A673 (cell line): ENCODE data around the gene DVL1. TPM values are rescaled to one million over a fixed set of nuclear protein-coding genes. Genes with fewer than 3 reads are reported as not detected.
"Not testable (repeated sequence)": the region's sequence is repeated elsewhere in the genome, so short reads cannot be mapped to it uniquely, and the experiment has no call there.

Source experiments
- BruUV-seq: library from RNA; stranded (reverse); fragments of 400-500 nt; replicated peaks from 2 replicates; lab custom pipeline; 2021; lab: Mats Ljungman, UMichigan
- CTCF ChIA-PET: fragments of 300-600 bp; sonication (Branson Sonifier 250); formaldehyde crosslinking; loops from one replicate; lab custom pipeline; 2022; ENCODE audit warnings: antibody characterized with exemption; lab: Charles Lee
- POLR2A ChIA-PET: fragments of 300-600 bp; sonication (Branson Sonifier 250); formaldehyde crosslinking; loops from one replicate; lab custom pipeline; 2022; ENCODE audit warnings: antibody characterized with exemption; ENCODE audit not compliant: low non-redundant PET; lab: Charles Lee
- DNase-seq: peaks from one replicate; pipeline ENCODE4 v3.0.0-alpha.2; 2015; ENCODE audit warnings: low spot score
- H3K27ac ChIP-seq: fragments of 200-600 bp; sonication (generic); 2 replicates; pipeline ENCODE4 v1.5.1; 2016; ENCODE audit warnings: mixed run types, low read depth, mild to moderate bottlenecking, mixed read lengths, antibody characterized with exemption, low read length; ENCODE audit not compliant: poor library complexity, severe bottlenecking
- H3K27me3 ChIP-seq: fragments of 200-600 bp; sonication (generic); replicated peaks from 2 replicates; pipeline ENCODE4 v1.6.1; 2017; ENCODE audit warnings: mixed run types, low read depth, mild to moderate bottlenecking, mixed read lengths, antibody characterized with exemption, low read length; ENCODE audit not compliant: insufficient read depth, poor library complexity
- H3K36me3 ChIP-seq: fragments of 200-600 bp; sonication (generic); 2 replicates; pipeline ENCODE4 v1.6.1; 2016; ENCODE audit warnings: mixed run types, mild to moderate bottlenecking, mixed read lengths, antibody characterized with exemption, low read length; ENCODE audit not compliant: insufficient read depth, poor library complexity, severe bottlenecking
- H3K4me1 ChIP-seq: fragments of 200-600 bp; sonication (generic); 2 replicates; pipeline ENCODE4 v1.6.1; 2017; ENCODE audit warnings: mixed run types, mild to moderate bottlenecking, mixed read lengths, antibody characterized with exemption, low read length; ENCODE audit not compliant: insufficient read depth, poor library complexity, severe bottlenecking
- H3K4me3 ChIP-seq: fragments of 200-600 bp; sonication (generic); 2 replicates; pipeline ENCODE4 v1.5.1; 2016; ENCODE audit warnings: low read depth, mixed run types, mild to moderate bottlenecking, mixed read lengths, low read length; ENCODE audit not compliant: poor library complexity, severe bottlenecking
- H3K9me3 ChIP-seq: fragments of 200-600 bp; sonication (generic); 2 replicates; pipeline ENCODE4 v1.6.1; 2016; ENCODE audit warnings: mixed run types, low read depth, mild to moderate bottlenecking, mixed read lengths, antibody characterized with exemption, low read length; ENCODE audit not compliant: poor library complexity, severe bottlenecking
- EZH2 ChIP-seq: fragments of 200-600 bp; sonication (generic); IDR thresholded peaks from 2 replicates; pipeline ENCODE4 v1.6.1; 2017; ENCODE audit warnings: borderline replicate concordance, low read depth, mild to moderate bottlenecking, mixed read lengths, antibody characterized with exemption, low read length; ENCODE audit not compliant: poor library complexity, severe bottlenecking
- intact Hi-C: fragments of 100-400 bp; cut with micrococcal nuclease; formaldehyde crosslinking; loops from one replicate; pipeline ENCODE4 v1.10.0; 2022; ENCODE audit not compliant: unreplicated experiment
- total RNA-seq: library from RNA; stranded (reverse); gene quantifications from 2 replicates; pipeline ENCODE4 v1.2.3, GENCODE V29; 2021
- TF ChIP-seq, protein P1 (sequence below): fragments of 300-800, 200-600 bp; sonication (generic); conservative IDR thresholded peaks from 2 replicates; pipeline ENCODE4 v1.5.1; 2017; ENCODE audit warnings: low read depth, mild to moderate bottlenecking, antibody characterized with exemption, low read length, moderate library complexity, mixed read lengths

DVL1 gene
- total RNA-seq, 1 experiment from 2014 or later: 48.0 TPM

DNA sequence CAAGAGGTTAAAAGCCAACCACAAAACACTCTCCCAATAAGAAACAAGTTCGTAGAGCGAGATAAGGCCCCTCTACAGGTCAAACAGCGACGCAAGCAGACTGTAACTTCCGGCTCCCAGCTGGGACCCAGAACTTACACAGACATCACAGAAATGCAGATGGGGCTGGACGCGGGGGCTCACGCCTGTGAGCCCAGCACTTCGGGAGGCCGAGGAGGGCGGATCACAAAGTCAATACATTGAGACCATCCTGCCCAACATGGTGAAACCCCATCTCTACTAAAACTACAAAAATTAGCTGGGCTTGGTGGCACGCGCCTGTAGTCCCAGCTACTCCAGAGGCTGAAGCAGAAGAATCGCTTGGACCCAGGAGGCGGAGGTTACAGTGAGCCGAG lies 38.9 kb upstream of the DVL1 start:
- H3K4me3 ChIP-seq: no peak overlapping the region
- ChIA-PET POLR2A (no interaction called here), CTCF (interaction anchor here (0.6 kb wide), 1 partner anchor 134 kb away, joined by 3 read pairs; no protein-coding TSS in a partner anchor)
- no TSS peak for BruUV-seq
- H3K27ac ChIP-seq: no peak overlapping the region
- H3K4me1 ChIP-seq: no peaks in the 10 kb centered on the region
- H3K36me3 ChIP-seq: peaks cover 76% of the 10 kb centered on the region
- H3K27me3 ChIP-seq: no peaks in the 10 kb centered on the region
- DNase-seq: no peak
- no peak for TF ChIP-seq EZH2
- TF ChIP-seq, protein P1, sequence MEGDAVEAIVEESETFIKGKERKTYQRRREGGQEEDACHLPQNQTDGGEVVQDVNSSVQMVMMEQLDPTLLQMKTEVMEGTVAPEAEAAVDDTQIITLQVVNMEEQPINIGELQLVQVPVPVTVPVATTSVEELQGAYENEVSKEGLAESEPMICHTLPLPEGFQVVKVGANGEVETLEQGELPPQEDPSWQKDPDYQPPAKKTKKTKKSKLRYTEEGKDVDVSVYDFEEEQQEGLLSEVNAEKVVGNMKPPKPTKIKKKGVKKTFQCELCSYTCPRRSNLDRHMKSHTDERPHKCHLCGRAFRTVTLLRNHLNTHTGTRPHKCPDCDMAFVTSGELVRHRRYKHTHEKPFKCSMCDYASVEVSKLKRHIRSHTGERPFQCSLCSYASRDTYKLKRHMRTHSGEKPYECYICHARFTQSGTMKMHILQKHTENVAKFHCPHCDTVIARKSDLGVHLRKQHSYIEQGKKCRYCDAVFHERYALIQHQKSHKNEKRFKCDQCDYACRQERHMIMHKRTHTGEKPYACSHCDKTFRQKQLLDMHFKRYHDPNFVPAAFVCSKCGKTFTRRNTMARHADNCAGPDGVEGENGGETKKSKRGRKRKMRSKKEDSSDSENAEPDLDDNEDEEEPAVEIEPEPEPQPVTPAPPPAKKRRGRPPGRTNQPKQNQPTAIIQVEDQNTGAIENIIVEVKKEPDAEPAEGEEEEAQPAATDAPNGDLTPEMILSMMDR: no peak
- no peaks in the 10 kb centered on the region for H3K9me3 ChIP-seq
- intact Hi-C loops: no loop called here

DNA sequence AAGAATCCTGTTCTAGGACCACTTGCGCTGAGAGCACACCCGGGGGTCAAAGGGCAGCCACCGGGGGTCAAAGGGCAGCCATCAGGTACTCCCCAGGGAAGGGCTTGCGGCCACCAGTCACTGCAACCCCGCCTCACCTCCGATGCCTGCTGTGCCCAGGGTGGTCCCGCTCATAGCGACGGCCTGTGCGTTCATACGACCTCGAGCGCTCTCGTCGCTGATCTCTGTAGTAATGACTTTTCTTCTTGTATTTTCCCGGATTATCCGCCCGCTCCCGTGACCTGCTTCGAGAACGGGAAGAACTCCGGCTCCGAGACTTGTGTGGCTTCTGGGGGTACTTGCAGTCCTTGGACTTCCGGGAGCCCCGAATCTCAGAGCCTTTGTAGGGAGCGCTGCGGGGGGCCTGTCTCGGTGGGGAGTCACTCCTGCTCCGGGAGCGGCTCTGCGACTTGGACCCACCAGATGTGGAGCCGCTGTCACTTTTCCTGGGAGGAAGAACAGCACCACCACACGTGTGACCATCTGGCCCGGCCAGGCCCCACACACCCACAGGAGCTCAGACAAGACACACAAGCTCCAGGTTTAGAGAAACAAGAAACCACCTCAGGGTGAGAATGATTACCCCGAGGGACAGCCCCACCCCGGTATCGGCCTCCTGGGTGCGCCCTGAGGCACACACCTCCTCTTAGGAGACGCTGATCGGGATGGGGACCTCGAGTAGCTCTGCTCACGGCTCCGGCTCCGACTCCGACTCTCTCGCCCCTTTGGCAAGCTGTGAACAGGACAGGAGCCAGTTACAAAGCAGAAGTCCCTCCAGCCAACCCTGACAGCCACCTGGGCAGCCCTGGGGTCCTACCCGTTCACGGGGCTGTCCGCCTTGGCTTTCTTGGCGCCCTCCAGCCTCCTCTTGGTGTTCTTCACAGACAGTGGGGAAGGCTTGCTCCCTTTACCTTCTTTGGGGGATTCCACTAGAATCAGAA lies 38.2 kb upstream of the DVL1 start:
- Histone ChIP-seq H3K36me3 (peaks cover 69% of the 10 kb centered on the region), H3K27me3 (no peaks in the 10 kb centered on the region), H3K27ac (no peak overlapping the region), H3K4me1 (no peaks in the 10 kb centered on the region), H3K4me3 (no peak overlapping the region), H3K9me3 (no peaks in the 10 kb centered on the region)
- ChIA-PET CTCF (no interaction called here), POLR2A (no interaction called here)
- intact Hi-C loops: no loop called here
- DNase-seq: no peak
- no TSS peak for BruUV-seq
- no peak for TF ChIP-seq EZH2
- TF ChIP-seq, protein P1: no peak

DNA sequence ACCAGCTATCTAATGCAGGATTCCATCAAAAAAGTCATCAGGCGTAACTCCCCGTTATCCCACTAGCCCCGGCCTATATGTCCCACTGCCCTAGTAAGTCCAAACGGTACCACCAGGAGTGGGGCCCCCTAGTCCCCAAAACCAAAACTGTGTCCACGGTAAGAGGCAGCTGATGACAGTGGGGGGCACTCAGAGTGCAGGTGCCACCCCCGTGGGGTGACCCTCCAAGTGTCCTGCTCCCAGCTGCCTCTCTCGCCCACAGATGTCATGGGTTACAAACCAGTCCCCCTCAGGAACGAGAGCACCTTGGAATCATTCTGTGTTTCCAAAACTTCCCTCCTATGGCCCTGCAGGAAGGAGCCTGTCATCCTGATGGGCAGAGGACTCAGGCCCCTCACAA lies 36.7 kb upstream of the DVL1 start:
- H3K4me3 ChIP-seq: no peak overlapping the region
- H3K4me1 ChIP-seq: no peaks in the 10 kb centered on the region
- intact Hi-C loops: no loop called here
- H3K9me3 ChIP-seq: no peaks in the 10 kb centered on the region
- no peak for TF ChIP-seq EZH2
- TF ChIP-seq, protein P1: no peak
- no TSS peak for BruUV-seq
- H3K27ac ChIP-seq: no peak overlapping the region
- ChIA-PET POLR2A (no interaction called here), CTCF (no interaction called here)
- H3K27me3 ChIP-seq: no peaks in the 10 kb centered on the region
- no peak for DNase-seq
- H3K36me3 ChIP-seq: peaks cover 54% of the 10 kb centered on the region

DNA sequence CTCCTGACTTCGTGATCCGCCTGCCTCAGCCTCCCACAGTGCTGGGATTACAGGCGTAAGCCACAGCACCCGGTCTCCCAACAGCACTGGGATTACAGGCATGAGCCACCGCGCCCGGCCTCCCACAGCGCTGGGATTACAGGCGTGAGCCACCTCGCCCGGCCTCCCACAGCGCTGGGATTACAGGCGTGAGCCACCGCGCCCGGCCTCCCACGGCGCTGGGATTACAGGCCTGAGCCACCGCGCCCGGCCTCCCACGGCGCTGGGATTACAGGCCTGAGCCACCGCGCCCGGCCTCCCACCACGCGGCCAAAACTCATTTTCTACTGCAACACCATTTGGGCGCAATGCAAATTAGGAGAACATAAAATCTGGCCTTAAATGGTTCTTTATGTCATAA lies 36.1 kb upstream of the DVL1 start:
- H3K4me1 ChIP-seq, H3K27ac ChIP-seq, H3K27me3 ChIP-seq, BruUV-seq, intact Hi-C loops, POLR2A ChIA-PET, CTCF ChIA-PET, H3K4me3 ChIP-seq, H3K9me3 ChIP-seq, DNase-seq: not testable (repeated sequence)
- H3K36me3 ChIP-seq: peaks cover 48% of the 10 kb centered on the region
